IPS-15b (cell line): Measurements from ENCODE around the gene CIB2.

Experiments
- H3K27me3 ChIP-seq: one replicate; pipeline ENCODE4 v1.6.1; 2013; ENCODE audit warnings: low read length; ENCODE audit not compliant: control insufficient read depth, insufficient read depth
- H3K36me3 ChIP-seq: one replicate; pipeline ENCODE4 v1.6.1; 2013; ENCODE audit warnings: low read length; ENCODE audit not compliant: control insufficient read depth, insufficient read depth
- H3K4me1 ChIP-seq: one replicate; pipeline ENCODE4 v1.6.1; 2013; ENCODE audit warnings: mild to moderate bottlenecking, low read length; ENCODE audit not compliant: control insufficient read depth, insufficient read depth
- H3K4me3 ChIP-seq: one replicate; pipeline ENCODE4 v1.5.1; 2013; ENCODE audit warnings: low read depth, low read length
- H3K9ac ChIP-seq: one replicate; pipeline ENCODE4 v1.6.1; 2013; ENCODE audit warnings: low read depth, mild to moderate bottlenecking, low read length
- H3K9me3 ChIP-seq: one replicate; pipeline ENCODE4 v1.6.1; 2013; ENCODE audit warnings: mild to moderate bottlenecking, low read length; ENCODE audit not compliant: control insufficient read depth, insufficient read depth

The CIB2 gene

DNA sequence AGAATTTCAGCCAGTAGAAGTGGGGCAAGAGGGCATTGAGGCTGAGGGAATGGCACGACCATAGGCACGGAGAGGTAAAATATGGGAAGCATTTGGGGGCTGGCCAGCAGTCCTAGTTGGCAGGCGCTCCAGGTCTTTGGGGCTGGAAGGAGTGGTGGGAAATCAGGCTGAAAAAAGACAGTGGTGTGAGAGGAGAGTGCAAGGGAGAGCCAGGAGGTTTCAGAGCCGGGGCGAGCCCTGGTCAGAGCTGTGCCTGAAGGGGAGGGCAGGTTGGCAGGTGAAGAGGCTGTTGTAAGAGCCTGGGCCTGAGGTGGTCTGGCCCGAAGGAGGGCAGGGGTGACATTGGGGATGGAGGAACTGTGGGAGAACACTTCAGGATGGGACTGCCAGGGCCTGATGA lies 16.3 kb upstream of the CIB2 start:
- H3K4me1 ChIP-seq = peaks cover 11% of the 10 kb centered on the region
- H3K9me3 ChIP-seq = no peaks in the 10 kb centered on the region
- no peak overlapping the region for H3K9ac ChIP-seq
- H3K27me3 ChIP-seq = no peaks in the 10 kb centered on the region
- no peak overlapping the region for H3K4me3 ChIP-seq
- no peaks in the 10 kb centered on the region for H3K36me3 ChIP-seq

DNA sequence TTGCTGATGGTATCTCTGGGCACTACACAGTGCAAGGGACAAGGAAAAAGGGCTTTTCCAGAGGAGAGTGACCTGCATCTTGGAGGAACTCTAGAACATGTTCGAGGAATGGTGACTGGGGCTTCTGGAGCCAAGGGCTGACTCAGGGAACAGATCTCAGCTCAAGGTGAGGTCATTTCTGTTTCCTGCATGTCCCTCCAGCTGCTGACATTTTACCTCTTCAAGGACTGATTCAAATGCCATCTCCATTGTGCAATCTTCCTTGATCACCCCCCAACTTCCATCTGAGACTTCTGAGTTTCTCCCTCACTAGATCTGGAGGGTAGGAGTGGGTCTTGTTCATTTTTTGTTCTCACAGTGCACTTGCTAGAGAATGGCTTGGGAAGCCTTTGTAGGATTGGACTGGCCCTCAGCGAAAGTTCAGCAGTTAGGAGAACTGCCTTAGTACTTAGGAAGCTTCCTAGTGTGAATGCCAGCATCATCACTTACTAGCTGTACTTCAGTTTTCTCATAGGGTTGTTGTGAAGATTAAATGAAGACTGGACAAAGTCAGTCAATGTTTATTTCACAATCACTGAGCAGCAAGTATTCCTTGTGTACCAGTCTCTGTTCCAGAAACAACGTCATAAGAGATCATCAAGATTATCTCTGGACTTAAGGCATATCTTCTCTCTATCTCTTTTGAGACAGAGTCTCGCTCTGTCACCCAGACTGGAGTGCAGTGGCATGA lies 15.3 kb upstream of the CIB2 start:
- no peaks in the 10 kb centered on the region for H3K27me3 ChIP-seq

DNA sequence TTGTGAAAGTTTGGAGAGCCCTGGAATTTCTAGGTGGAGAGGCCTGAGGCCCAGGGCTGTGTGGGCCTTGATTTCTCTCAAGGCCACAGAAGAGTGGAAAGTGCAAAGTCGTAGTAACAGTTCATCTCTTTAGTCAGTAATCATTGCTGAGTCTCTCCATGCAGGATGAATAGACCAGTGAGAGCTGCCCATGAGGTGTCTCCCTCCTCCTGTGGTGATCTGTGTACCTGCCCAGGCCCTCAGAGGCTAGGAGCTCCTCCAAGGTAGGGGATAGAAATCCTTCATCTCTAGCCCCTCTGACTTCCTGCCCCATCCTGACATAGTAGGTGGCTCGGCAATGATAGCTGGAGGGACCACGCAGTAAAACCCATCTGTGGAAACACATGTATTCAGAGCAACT lies 11.1 kb upstream of the CIB2 start:
- Histone ChIP-seq H3K9me3 (no peaks in the 10 kb centered on the region), H3K36me3 (no peaks in the 10 kb centered on the region), H3K4me1 (no peaks in the 10 kb centered on the region), H3K27me3 (no peaks in the 10 kb centered on the region), H3K4me3 (no peak overlapping the region), H3K9ac (no peak overlapping the region)

More for the DNA sequence above, 15.3 kb upstream of the CIB2 start:
- H3K4me1 ChIP-seq = peaks cover 11% of the 10 kb centered on the region
- no peak overlapping the region for H3K4me3 ChIP-seq
- no peaks in the 10 kb centered on the region for H3K9me3 ChIP-seq
- no peak overlapping the region for H3K9ac ChIP-seq
- no peaks in the 10 kb centered on the region for H3K36me3 ChIP-seq

DNA sequence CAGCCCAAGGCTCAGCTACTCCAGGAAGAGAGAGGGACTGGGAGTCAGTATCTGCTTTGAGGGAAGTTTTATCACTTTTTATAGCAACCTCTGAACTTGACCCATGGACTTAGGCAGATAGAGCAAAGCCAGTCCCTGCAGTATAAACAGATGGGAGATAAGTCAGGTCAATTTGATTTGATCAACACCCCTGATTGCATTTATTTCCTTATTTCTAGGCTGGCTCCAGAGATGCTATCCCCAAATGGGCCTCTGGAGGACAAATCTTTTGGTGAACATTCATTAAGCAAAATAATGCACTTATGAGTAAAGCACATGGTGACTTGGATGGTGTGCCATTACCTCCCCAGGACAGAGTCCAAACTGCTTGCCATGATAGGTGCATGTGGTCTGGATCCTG lies 9.0 kb upstream of the CIB2 start:
- Histone ChIP-seq H3K9me3 (no peaks in the 10 kb centered on the region), H3K4me1 (no peaks in the 10 kb centered on the region), H3K27me3 (no peaks in the 10 kb centered on the region), H3K4me3 (no peak overlapping the region), H3K36me3 (no peaks in the 10 kb centered on the region), H3K9ac (no peak overlapping the region)

DNA sequence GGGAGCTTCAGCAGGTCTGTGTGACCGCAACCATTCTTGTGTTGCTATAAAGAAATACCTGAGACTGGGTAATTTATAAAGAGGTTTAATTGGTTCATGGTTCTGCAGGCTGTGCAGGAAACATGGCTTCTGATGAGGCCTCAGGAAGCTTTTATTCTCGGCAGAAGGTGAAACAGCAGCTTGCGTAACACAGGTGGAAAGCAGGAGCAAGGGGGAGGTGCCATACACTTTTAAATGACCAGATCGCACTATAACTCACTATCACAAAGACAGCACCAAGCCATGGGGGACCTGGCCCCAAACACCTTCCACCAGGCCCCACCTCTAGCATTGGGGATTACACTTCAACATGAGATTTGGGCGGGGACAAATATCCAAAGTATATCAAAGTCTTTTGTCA lies 8.3 kb upstream of the CIB2 start:
- Histone ChIP-seq H3K36me3 (no peaks in the 10 kb centered on the region), H3K4me3 (no peak overlapping the region), H3K27me3 (no peaks in the 10 kb centered on the region), H3K9me3 (no peaks in the 10 kb centered on the region), H3K9ac (no peak overlapping the region), H3K4me1 (no peaks in the 10 kb centered on the region)

DNA sequence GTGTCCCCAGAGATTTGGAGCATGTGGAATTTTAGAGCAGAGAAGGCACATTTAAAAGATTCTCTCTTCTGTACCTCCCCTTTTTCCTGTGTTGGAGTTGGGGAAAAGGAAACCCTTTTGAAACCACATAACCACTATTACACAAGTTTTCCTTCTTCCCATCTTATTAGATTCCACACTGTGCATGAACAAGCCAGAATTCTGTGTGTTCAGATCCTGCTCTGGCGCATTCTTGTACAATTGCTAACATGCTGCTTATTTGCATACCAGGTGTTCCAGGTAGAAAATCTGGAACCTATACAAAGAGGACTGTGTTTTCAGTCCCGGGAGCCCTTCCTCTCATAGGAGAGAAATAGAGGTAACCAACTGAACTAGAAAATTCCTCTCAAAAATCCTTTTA lies 2.6 kb upstream of the CIB2 start:
- no peaks in the 10 kb centered on the region for H3K9me3 ChIP-seq
- H3K4me3 ChIP-seq = no peak overlapping the region
- no peaks in the 10 kb centered on the region for H3K27me3 ChIP-seq
- no peaks in the 10 kb centered on the region for H3K36me3 ChIP-seq
- no peak overlapping the region for H3K9ac ChIP-seq
- H3K4me1 ChIP-seq = peaks cover 4% of the 10 kb centered on the region

DNA sequence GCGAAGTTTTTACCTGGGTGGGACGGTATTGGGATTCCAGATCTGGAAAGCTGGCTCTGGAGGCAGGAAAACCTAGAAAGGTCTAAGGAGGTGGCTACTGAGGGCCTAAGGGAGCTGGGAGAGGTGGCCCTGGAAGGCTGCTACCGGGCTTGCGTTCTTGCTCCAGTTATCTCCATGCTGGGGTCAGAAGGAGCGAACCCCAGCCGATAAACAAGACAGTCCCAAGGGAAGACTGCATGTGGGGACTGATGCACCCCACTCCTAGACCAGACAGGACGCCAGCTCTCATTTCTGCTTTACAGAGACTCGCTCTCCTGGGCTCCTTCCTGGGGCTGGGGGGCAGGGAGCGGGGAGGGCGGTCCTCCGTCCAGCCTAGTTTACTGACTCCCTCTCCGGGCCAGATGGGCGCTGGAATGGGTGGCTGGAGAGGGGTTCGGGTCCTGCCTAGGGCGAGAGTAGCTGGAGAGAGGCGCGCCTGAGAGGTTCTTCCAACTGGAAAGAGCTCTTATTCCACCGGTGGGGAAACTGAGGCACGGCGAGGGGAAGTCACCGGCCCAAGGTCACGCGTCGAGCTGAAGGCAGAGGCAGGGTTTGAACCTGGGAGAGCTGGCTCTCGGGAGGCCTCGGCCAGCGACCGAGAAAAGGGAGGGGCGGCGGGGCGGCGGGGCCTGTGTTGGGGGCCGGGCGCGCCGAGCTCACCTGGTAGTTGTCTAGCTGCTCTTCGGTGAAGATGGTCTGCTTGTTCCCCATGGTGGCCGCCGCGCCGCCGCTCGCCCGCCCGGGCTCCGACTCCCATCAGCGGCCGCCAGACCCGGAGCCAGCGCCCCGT lies 565 bp downstream of the CIB2 start:
- Histone ChIP-seq H3K4me1 (peaks cover 5% of the 10 kb centered on the region), H3K9ac (peak overlapping the region; percentile 37), H3K9me3 (no peaks in the 10 kb centered on the region), H3K36me3 (no peaks in the 10 kb centered on the region), H3K27me3 (no peaks in the 10 kb centered on the region), H3K4me3 (peak overlapping the region; percentile 85)

DNA sequence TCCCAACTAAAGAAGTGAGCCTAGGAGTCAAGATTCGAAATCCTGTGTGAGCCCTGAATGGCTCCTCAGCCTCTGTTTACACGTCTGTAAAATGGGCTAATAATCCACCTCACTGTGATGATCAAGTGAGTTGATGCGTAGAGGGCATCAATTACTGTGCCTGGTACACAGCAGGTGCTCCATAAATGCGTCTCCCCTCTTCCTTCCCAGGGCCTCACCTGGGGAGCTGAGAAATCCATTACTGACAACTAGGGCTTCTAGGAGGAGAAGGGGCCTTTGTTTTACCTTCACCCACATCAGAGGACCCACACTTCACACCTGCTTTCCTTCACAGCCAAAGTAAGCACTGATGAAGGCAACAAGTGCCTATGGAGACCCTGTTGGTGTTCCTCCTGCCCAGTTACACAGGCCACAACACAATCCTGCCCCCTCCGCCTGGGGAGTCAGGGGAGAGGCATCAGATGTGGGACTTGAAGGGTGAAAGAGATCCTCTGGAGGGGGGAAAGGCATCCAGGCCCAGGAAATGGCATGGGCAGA lies 1.4 kb downstream of the CIB2 start:
- no peak overlapping the region for H3K4me3 ChIP-seq
- H3K9ac ChIP-seq = no peak overlapping the region
- H3K36me3 ChIP-seq = no peaks in the 10 kb centered on the region
- H3K4me1 ChIP-seq = peaks cover 5% of the 10 kb centered on the region
- H3K27me3 ChIP-seq = no peaks in the 10 kb centered on the region
- no peaks in the 10 kb centered on the region for H3K9me3 ChIP-seq

DNA sequence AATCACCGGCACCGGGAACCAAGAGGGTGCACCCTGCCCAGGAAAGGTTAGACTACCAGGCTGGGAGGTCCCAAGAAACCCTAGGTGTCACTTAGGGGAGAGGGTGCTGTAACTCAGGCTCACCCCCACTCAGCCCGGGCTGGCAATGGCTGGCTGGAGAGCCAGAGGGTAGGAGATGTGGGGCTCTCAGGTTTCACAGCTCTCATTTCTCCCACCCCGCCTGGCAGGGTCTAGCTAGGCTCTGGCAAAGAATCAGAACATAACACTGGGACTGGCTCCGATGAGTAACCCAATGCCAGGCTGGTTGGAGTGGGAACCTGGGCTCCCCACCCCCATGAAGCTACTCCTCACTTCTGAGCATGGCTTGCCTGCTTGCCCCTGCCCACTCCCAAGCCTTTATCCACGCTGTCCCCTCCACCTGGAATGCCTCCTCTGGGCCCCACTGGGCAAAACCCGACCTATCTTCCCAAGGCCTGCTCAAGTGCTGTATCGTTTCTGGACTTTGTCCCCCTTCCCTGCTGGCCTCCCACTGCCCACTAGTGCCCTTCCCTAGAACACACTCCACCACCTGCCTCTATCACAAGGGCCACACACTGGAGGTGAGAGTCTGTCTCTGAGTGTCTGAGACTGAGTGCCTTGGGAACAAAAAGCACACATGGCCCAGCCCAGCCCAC lies 2.0 kb downstream of the CIB2 start:
- Histone ChIP-seq H3K4me3 (no peak overlapping the region), H3K27me3 (no peaks in the 10 kb centered on the region), H3K36me3 (no peaks in the 10 kb centered on the region), H3K9ac (no peak overlapping the region), H3K9me3 (no peaks in the 10 kb centered on the region), H3K4me1 (peaks cover 5% of the 10 kb centered on the region)

DNA sequence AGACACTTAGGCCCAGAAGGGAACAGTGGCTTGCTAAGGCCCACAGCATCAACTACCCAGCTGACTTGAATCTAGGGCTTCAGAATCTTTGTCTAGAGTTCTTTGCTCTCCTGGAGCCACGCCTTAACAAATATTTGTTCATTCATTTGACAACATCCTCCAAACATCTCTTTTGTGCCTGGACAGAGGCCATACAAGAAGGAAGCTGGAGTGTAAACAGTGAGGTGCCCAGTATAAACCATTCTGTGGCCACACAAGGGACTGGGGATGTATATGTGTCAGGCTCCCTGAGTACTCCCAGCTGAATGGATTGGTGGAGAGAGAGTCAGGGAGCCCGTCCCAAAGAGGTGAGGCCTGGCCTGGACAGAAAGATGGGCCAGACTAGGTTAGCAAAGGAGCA lies 3.4 kb downstream of the CIB2 start:
- no peak overlapping the region for H3K4me3 ChIP-seq
- no peaks in the 10 kb centered on the region for H3K9me3 ChIP-seq
- no peak overlapping the region for H3K9ac ChIP-seq
- H3K36me3 ChIP-seq = no peaks in the 10 kb centered on the region
- H3K27me3 ChIP-seq = no peaks in the 10 kb centered on the region
- H3K4me1 ChIP-seq = peaks cover 5% of the 10 kb centered on the region

DNA sequence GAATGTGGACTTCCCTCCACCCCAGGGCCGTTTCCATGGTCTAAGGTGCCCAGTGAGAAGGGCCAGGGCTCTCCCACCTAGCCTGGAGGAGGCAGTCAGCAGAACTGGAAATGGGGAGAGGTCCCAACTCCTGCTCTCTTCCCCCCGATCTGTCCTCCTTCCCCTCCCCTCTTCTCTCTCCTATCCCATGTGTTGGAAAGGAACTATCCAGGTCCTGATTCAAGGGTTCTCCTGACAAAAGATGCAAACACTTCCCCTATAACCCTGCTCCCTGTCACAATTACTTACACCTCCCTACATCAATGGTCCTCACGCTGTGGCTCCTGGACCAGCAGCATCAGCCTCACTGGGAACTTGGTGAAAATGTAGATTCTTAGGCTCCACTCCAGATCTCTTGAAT lies 6.0 kb downstream of the CIB2 start:
- Histone ChIP-seq H3K4me1 (peaks cover 15% of the 10 kb centered on the region), H3K36me3 (peaks cover 3% of the 10 kb centered on the region), H3K27me3 (no peaks in the 10 kb centered on the region), H3K9ac (no peak overlapping the region), H3K4me3 (no peak overlapping the region), H3K9me3 (no peaks in the 10 kb centered on the region)
